SW480 (cell line): ENCODE results near the gene CD164L2.
A peak's percentile ranks its signal among the peaks of the same experiment; 100 is the strongest.
"Not testable (repeated sequence)": the region's sequence is repeated elsewhere in the genome, so short reads cannot be mapped to it uniquely, and the experiment has no call there.

Experiments
- DNase-seq: peaks from one replicate; pipeline ENCODE4 v3.0.0-alpha.2; 2016; ENCODE audit warnings: low spot score

The CD164L2 gene

DNA sequence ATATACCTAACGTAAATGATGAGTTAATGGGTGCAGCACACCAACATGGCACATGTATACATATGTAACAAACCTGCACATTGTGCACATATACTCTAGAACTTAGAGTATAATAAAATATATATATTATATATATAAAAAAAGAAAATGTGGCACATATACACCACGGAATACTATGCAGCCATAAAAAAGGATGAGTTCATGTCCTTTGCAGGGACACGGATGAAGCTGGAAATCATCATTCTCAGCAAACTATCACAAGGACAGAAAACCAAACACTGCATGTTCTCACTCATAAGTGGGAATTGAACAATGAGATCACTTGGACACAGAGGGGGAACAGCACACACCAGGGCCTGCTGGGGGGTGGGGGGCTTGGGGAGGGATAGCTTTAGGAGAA, 1.7 kb upstream of the CD164L2 start:
- not testable (repeated sequence) for DNase-seq

DNA sequence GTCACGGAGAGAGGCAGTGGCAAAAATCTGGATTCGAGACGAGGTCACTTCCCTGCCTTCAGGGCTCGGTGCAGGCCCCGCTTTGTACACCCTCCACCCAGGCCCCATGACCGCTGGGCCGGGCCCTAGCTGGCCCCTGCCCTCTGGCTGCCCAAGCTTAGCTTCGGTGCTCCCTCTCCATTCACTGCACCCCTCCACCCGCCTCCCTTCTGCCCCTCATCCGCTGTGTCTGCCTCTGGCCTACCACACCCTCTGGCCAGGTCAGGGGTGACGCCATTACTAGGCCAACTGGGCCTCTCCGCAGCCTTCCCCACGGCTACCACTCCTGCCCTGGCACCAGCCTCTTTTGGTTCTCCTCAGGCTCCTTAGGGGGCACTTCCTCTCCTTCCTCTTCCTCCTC, 528 bp upstream of the CD164L2 start:
- DNase-seq = no peak

DNA sequence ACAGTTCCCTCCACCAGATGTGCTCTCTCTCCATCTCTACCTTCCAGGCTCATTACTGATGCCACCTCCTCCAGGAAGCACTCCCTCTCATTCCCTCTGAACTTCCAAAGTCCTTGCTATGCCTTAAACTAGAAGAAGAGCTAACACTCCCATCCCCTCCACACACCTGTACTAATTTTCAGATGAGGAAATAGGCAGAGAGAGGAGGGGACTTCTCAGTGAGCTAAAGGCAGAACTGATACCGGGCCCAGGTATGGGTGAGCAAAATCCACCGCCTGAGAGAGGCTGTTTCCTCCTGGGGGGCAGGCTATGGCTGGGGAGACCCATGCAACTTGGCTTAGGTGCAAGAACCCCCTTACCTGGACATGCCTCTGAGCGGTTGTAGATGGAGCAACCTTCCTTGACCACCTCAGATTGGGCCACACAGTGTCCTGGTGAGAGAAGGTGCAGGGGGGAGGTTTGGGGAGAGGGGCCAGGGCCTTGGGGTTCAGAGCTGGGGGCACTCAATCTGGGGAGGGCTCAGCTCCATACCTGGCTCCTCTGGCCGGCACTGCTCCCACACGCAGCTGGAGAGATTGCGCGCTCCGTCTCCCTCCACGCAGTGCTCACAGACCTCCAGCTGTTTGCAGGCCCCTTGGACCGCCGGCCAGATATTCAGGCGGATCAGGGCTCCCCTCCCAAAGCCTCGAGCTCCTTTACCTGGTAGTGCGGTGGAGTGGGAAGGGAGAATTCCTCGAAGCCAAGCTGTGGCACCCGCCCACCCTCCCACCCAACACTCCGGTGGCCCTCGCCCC, 967 bp downstream of the CD164L2 start:
- no peak for DNase-seq

DNA sequence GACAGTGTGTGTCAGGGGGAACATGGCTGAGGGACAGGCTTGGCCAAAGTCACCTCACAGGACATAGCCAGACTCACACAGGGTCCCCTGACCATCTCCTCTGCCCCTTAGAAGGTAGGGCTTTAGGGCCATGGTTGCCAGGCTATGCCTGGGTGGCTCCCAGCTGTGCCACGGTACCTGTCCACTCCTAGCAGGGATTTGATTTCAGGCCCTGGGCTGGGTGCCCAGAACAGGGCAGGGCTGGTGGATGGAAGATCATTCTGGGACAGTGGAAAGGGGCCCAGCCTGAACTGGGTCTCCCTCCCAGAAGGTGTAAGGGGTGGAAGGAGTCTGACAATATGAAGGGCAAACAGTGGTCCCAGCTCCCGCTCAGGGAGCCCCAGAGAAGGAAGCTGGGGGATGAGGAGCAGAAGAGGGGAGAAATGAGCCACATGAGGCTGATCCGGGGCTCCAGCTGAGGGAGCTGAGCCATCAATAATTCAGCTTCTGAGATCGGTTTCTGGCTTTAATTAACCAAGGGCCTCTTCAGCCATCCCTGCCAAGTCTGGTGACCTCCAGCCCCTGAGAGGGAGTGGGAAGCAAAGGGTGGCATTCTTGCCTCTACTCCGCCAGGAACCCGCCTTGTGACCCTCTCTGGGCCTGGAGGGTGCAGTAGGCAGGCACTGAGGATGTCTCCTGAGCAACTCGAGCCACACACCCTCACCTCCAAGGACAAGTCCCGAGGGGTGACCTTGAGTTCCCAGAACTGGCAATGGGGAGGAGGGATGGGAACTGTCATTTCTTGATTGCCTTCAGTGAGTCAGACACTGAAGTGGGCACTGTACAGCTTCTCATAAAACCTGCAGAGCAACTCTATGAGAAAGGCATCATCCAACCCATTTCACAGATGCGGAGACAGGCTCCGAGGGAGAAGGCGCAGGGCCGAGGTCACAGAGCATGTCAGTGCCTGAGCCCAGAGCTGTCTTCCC, 2.1 kb downstream of the CD164L2 start:
- DNase-seq = no peak

DNA sequence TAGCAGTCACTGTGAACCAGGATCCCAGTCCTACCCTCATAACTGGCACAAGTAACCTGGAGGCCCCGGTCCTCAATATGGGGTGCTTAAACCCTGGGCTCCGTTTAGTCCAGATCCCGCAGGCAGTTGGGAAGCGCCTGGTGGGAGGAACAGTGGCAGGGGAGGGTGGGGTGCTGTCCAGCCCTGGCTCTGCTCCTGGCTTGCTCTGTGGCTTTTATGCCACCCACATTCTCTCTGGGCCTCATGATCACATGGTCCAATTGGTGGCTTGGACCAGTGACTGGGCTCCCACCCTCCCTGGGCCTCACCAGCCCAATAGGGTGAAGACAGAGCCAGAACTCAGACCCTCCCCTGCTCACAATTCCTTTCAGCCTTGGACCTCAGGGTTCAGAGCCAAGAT, 2.9 kb downstream of the CD164L2 start:
- DNase-seq = no peak

DNA sequence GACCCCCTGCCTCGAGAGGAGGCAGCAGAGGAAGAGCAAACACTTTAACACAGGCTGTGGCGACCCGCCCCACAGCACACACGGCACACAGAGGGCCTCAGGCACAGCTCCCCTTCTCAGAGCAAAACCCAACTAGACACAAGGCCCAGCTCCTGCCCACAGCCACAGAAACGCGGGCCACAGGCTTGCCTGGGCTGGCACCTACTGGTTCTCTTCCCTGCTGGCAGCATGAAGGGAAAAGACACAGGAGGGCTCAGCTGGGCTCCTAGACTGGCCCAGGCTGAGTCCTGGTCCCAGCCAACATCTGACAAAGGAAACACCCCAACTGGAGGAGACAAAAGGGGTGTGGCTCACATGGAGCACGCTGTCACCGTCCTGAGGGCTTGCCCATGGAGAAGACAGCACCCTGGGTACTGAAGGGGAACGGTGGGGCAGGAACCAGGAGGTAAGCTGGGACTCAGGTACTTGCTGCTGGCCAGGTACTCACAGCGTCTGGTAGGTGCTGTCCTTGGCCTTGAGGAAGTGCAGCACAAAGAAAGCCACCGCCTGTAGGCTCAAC, 3.5 kb downstream of the CD164L2 start:
- DNase-seq = no peak

DNA sequence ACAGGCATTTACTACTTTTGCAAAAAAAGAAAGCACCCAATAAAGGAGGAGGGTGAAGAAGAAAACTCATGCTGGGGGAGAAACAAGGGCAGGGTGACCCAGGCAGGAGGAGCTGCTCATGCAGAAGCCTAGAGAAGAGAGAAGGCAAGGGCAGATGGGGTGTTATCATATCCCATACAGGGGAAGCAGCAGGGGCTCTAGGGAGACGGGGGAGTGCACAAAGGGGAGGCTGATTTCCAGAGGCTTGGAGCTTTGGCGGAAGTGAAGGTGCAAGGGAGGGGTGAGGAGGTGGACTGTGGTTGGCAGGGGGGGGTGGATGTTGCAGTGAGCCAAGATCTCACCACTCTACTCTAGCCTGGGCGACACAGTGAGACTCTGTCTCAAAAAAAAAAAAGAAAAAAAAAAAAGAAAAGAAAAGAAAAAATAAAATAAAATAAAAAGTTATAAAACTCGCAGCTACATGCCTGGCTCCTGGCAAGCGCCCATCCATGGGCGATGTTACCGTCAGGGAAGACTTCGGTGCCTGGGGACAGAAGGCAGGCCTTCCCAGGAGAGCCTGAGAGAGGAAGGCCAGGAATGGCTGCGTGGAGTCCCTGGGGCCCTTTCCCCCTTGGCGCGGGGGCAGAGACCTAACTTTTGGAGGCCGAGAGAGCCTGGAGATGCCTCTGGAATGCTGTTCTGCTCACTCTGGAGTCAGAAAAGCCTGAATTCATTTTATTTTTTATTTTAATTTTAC, 5.2 kb downstream of the CD164L2 start:
- no peak for DNase-seq

DNA sequence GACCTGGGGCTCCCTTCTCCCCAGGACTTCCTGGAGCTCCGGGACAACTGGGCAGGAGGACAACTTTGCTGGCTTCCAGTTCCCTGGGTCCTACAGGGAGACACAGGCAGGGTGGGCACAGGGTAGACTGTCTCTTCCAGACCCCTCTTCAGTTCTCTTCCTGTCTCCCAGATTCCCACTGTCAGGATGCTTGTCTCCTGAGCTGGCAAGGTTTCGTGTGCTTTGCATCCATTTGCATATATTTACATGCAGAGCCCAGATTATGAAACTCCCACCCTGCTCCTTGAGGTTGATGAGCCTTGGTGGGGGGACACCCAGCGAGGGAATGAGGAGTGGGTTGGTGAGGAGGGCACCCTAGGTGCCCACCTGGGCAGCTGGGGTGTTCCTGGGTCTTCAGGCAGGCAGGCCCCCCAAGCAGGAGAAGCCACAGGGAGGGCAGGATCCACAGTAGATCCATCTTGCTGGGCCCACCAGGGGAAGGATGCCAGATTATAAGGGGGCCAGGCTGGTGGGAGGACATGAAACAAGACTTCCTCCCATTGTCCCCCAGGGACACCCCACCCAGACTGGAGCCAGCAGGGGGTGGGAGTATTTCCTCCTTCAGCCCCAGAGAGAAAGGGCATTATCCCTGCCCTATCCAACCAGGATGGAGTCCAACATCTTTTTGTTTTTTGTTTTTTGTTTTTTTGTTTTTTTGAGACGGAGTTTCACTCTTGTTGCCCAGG, 8.6 kb downstream of the CD164L2 start, which contains the start of gene FCN3:
Gene FCN3, minus strand, starts transcription at position 463 of the 725 bp plus-strand sequence. Its CDS starts 6 bp downstream, at position 457.
- DNase-seq = no peak

DNA sequence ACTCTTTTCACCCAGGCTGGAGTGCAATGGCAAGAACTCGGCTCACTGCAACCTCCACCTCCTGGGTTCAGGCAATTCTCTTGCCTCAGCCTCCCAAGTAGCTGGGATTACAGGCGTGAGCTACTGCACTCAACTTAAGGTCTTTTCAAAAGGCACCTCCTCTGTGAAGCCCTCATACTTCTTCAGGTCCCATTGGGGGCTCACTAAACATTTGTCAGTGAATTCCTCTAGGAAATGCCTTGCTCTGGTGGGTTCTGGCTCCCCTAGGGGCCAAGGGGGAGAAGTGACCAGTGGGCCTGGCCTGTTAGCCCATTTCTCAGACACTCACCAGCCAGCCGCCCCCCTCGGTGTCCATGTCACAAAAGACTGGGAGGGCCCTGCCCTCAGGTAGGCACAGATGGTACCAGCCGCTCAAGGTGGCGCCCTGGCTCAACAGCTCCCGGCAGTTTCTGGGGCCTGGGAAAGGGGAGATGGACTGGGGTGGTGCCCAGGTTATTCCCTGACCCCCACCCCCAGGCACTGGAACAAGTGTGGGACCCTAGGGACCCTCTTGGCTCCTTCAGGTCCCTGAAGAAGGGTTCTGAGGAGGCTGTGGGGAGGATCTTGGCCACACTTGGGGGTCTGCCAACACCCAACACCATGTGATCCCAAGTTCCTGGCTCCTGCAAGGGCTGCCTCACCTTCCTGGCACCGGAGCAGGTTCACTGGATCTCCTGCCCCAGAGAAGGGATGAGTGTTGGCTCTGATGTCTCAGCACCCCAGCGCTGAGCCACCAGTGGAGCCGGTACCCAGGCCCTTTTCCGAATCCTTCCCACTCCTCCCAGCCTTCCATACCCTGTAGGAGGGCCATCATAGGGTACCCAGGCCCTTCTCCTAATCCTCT, 10.1 kb downstream of the CD164L2 start:
- no peak for DNase-seq

DNA sequence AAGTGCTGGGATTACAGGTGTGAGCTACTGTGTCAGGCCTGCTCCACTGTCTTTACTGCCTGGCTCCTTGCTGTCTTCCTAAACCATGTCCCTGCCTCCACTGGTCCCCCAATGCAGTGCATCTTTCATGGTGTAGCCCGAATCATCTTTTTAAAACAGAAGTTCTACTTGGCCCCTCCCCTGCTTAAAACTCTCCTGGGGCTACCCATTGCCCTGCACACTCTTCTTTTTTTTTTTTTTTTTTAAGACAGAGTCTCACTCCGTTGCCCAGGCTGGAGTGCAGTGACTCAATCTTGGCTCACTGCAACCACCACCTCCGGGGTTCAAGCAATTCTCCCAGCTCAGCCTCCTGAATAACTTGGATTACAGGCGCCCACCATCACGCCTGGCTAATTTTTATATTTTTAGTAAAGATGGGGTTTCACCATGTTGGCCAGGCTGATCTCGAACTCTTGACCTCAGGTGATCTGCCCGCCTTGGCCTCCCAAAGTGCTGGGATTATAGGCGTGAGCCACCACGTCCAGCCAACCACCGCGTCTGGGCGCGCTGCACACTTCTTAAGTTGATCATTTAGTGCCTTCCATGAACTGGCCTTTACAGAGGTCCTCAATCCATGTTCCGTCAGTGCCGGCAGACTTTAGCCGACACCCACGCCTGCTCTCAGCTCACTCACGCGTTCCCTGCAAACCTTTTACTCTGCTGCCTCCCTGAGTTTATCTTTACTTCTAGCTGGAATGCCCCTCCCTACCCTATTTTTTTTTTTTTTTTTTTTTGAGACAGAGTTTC, 10.9 kb downstream of the CD164L2 start:
- DNase-seq = no peak

DNA sequence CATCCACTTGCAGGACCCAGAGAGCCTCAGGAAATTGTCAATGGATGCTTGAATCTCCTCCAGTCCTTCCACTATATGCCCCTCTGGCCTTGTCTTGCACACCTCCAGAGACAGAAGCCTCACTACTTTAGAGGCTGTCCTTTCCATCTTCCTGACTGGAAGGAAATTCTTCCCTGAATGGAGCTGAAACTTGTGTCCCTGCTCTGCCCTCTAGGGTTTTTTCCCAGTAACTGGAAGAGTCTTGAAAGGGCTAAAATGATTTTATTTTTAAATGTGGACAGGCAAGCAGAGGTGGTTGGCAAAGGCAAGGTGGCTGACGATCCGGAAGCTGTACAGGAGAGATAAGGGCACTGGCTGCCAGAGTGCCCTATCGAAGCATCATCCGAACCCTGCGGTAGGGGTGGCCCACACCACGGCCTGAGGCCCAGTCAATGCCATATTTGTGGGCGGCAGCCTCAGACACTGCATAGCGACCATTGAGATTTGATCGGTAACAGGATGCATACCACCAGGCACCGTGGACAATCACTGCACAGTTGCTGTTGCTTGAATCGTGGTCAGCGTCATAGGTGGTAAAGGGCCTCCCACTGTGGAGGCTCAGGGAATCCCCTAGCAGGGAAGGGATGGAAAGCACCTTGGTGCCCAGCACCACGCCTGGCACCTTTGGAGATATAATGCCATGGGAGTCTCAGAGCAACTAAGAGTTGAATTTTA, 14.1 kb downstream of the CD164L2 start:
- DNase-seq = no peak

DNA sequence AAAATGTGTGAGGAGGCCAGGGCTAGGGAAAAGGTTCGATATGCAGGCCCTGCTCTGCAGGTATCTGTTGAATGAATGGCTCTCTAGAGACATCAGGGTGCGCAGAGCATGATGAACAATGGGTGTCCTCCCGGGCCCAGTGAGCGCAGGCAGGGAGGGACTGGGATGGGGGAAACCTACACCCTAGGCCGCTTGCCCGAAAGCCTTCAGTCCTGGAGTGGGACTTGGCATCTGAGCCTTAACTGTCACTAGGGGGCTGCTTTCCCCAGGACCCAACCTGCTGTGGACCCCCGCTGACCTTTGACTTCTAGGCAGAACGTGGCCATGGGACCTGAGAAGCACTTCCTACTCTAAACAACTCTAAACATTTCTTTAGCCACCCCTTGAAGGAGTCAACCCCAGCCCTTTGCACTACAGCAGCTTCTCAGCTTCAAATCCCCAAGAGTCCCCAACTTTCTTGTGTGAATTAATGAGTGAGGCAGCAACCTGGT, 15.9 kb downstream of the CD164L2 start:
- no peak for DNase-seq

DNA sequence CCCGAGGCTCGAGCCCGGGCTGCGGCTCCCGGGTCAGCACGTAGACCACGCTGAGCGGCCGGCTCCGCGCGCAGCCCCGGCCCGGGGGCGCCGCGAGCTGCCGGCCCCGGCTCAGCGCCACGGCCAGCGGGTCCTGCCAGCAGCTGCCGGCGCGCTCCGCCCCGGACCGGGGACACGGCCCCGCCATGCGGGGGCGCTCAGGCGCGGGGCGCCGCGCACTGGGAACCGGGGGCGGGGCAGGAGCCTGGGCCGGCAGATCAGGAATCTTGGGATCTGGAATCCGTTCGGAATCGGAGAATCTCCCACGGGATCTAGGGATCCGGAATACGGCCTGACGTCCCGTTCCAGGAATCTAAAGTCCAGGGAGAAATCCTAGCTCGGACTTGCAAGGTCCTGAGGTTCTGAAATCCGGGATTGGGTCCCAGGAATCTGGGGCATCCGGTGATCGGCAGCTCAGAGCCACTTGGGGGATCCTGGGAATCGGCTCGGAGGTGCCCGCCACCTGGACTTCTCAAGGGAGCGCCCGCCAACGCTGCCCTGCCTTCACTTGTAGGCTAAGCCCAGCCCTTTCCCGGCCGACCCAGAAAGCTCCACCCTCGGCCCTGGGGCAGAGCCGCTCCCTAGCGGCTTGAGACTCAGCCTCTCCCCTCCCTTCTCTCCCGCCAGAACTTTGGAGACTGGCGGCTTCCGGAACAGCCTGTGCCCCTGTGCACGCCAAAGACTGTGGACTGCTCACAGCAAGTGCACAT, 16.5 kb downstream of the CD164L2 start, which contains the start of gene MAP3K6:
Gene MAP3K6, minus strand, starts transcription at position 551 of the 749 bp plus-strand sequence. Its CDS starts 364 bp downstream, at position 187.
- peak; percentile 78 for DNase-seq

DNA sequence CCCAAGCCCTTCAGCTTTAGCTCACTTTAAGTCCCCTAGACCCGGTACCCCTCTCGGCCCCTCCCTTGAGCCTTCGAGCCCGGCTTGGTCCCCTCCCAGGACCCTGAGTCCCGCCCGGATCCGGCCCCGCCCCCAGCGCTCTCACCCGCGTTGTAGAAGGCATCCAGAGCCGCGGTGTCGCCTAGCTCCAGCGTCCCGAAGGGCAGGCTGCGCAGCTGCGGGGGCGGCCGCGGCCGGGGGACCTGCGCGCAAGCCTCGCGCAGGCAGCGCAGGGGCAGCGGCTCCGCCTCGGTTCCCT, 17.1 kb downstream of the CD164L2 start:
- DNase-seq = peak; percentile 82

DNA sequence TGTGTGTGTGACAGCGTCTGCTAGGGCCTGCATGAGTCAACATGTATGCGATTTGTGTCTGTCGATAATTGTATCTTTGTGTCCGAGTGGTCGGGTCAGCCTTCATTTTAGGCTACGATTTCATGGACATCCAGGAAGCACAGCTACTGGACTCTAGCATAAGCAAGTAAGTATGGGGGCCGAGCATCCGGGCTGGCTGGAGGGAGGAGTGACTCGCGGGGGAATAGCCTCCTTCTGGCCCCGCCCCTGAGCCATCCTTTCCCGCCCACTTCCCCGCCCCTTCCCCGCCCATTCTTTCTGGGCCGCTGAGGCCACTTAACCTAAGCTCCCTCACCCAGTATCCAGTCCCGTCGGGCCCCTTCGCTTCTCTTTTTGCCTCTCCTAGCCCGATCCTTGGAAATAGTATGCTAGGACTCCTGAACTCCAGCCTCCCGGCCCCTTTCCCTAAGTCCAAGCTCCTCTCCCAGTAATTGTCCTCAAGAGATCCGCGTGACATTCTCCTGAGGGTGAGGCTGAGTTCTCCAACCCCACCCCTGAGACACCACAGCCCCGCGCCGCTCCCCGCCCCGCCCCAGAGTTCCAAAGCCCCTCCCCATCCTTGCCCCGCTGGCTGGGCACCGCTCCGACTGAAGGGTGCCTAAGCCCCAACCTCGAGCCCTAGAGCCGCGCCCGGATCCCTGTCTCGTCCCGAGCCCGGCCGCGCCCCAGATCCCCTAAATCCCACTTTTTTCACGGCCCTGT, 17.6 kb downstream of the CD164L2 start:
- peak; percentile 87 for DNase-seq

DNA sequence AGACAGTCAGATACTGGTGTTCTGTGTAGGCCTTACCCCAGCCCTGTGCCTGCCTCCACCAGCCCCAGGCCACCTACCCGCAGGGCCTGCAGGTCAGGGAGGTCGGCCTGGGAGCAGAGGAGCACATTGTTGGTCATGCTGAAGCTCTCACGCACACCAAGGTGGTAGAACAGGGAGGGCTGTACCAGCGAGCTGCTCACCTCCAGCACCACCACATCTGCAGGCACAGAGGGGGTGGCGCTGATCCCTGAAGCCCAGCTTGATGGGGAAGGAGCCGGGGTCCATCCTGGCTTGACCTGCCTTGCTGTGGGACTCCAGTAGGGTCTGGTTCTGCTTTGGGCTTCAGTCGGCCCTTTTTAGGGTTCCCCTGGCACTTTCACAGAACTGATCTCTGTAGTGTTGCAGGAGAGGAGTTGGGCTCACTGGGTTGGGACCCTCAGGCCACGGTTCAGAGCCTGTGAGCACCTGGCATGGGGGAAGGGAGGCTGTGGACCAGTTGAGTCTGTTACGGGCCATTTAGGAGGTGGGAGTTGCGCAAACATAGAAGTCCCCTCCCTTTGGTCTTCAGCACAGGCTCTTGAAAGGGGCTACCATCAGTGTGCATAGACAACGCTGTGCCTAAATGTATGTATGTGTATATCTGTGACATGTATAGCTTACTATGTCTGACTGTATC, 18.3 kb downstream of the CD164L2 start:
- DNase-seq = no peak
